Tibial artery (tissue), 4 donors: Measurements from ENCODE around the gene ZNF385B.

Experiments
- DNase-seq, 2 donors: peaks; one replicate each; pipeline ENCODE4 v3.0.0-alpha.2; 2019
- H3K27ac ChIP-seq, 2 donors: fragments of 200-600 bp; sonication (generic) in 1 of 2; 1 replicate in 1 of 2; 2 replicates in 1 of 2; pipeline ENCODE4 v1.5.1; 2018 to 2019; ENCODE audit warnings: mild to moderate bottlenecking in 1 of 2
- H3K27me3 ChIP-seq, 2 donors: fragments of 200-600 bp; sonication (generic) in 1 of 2; one replicate each; pipeline versions ENCODE4 v1.5.1 to v1.6.0; 2016 to 2019
- H3K36me3 ChIP-seq, 3 donors: fragments of 200-600 bp; sonication (generic) in 2 of 3; one replicate each; pipeline ENCODE4 v1.5.1; 2016 to 2019; ENCODE audit warnings: mild to moderate bottlenecking in 2 of 3
- H3K4me1 ChIP-seq, 4 donors: fragments of 200-600 bp; sonication (generic) in 2 of 4; 1 replicate in 3 of 4; 2 replicates in 1 of 4; pipeline ENCODE4 v1.5.1; 2016 to 2019
- H3K4me3 ChIP-seq, 2 donors: fragments of 200-600 bp; sonication (generic) in 1 of 2; 1 replicate in 1 of 2; 2 replicates in 1 of 2; pipeline ENCODE4 v1.5.1; 2018 to 2019; ENCODE audit warnings: mild to moderate bottlenecking in 2 of 2
- H3K9me3 ChIP-seq, 3 donors: fragments of 200-600 bp; sonication (generic) in 1 of 3; one replicate each; pipeline ENCODE4 v1.5.1; 2016 to 2019
- CTCF ChIP-seq, 2 experiments: fragments of 200-600 bp in 1 of 2; fragments of 450-650 bp in 1 of 2; IDR thresholded peaks; one replicate each; pipeline ENCODE4 v1.5.1; 2017 to 2019; ENCODE audit warnings: antibody characterized with exemption in 2 of 2, mild to moderate bottlenecking in 1 of 2, moderate library complexity in 1 of 2
- intact Hi-C: fragments of 100-400 bp; cut with DNase I; formaldehyde crosslinking; loops from one replicate; pipeline ENCODE4 v1.15.0; 2023; ENCODE audit warnings: low total_unique reads

ZNF385B gene

DNA sequence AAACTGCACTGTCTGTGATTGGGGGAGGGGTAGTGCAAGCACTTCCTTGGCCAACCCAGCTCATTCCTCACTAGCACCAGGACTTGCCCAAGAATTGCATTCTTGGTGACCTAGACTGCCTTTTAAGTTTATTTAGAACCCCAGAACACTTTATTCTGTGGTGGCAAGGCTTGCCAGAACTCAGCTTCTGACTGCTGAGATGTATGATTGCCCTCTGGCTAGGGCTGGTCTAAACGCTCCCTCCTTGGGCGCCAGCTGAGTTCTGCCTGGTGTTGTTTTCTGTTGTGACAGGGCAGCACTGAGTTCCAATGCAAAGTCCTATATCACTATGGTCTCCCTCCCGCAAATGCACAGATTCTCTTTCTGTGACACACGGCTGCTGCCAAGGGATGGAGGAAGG lies 247.7 kb downstream of the ZNF385B start:
- intact Hi-C loops = no loop called here
- Histone ChIP-seq H3K36me3 (no peaks in the 10 kb centered on the region), H3K27ac (peak overlapping the region in 1 of 2 donors; percentile 46), H3K9me3 (no peaks in the 10 kb centered on the region), H3K4me1 (peaks cover 0 to 36% (median 10%) of the 10 kb centered on the region in 4 donors), H3K4me3 (no peak overlapping the region), H3K27me3 (no peaks in the 10 kb centered on the region)
- TF ChIP-seq CTCF (IDR thresholded peaks at IDR 0.05) = no peak
- DNase-seq = no peak

DNA sequence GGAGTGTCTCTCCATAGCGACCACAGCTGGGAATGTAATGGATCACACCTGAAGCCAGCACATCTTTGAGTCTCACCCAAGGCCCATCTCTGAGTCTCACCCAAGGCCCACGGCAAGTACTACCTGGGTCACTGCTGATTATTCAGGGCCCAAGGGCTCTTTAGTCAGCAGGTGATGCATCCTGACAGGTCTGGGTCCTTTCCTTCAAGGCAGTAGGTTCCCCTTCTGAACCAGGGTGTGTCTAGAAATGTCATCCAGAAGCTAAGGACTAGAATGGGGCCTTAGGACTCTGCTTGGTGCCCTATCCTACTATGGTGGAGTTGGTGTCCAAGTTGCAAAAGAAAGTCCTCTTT lies 248.1 kb downstream of the ZNF385B start:
- intact Hi-C loops = no loop called here
- Histone ChIP-seq H3K4me3 (no peak overlapping the region), H3K27ac (peak overlapping the region in 1 of 2 donors; percentile 24), H3K36me3 (no peaks in the 10 kb centered on the region), H3K4me1 (peaks cover 0 to 36% (median 10%) of the 10 kb centered on the region in 4 donors), H3K9me3 (no peaks in the 10 kb centered on the region), H3K27me3 (no peaks in the 10 kb centered on the region)
- no peak for TF ChIP-seq CTCF (IDR thresholded peaks at IDR 0.05)
- no peak for DNase-seq

DNA sequence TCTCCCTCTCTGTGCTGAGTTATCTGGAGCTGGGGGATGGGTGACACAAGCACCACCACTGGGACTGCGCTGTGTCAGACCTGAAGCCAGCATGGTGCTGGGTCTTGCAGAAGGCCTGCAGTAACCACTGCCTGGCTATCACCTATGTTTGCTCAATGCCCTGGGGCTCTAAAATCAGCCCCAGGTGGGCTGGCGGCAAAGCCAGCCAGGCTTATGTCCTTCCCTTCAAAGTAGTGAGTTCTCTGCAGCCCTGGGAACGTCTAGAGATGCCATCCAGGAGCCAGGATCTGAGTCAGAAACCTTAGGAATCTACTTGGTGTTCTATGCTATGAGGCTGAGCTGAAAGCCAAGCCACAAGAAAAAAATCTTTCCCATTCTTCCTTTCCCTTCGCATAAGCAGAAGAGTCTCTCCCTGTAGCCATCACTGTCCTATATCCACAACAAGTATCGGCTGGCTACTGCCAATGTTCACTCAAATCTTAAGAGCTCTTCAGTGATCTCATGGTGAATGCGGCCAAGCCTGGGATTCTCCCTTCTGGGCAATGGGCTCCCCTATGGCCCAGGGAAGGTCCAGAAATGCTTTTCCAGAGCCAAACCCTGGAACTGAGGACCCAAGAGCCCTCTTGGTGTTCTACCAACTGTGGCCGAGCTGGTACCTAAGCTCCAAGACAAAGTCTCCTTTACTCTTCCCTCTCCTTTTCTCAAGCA lies 248.7 kb downstream of the ZNF385B start:
- H3K4me3 ChIP-seq = no peak overlapping the region
- H3K27ac ChIP-seq = peak overlapping the region in 1 of 2 donors; percentile 24
- no peaks in the 10 kb centered on the region for H3K36me3 ChIP-seq
- TF ChIP-seq CTCF (IDR thresholded peaks at IDR 0.05) = no peak
- no peaks in the 10 kb centered on the region for H3K27me3 ChIP-seq
- DNase-seq = no peak
- intact Hi-C loops = no loop called here
- H3K4me1 ChIP-seq = peaks cover 0 to 36% (median 10%) of the 10 kb centered on the region in 4 donors
- no peaks in the 10 kb centered on the region for H3K9me3 ChIP-seq

DNA sequence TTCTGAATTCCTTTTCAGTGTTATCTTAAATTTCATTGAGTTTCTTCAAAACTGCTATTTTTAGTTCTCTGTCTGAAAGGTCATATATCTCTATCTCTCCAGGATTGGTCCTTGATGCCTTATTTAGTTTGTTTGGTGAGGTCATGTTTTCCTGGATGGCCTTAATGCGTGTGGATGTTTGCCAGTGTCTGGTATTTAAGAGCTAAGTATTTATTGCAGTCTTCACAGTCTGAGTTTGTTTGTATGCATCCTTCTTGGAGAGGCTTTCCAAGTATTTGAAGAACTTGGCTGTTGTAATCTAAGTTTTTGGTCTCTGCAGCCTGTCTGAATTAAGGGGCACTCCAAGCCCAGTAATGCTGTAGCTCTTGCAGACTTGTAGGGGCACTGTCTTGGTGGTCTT lies 249.3 kb downstream of the ZNF385B start:
- Histone ChIP-seq H3K9me3 (no peaks in the 10 kb centered on the region), H3K4me3 (no peak overlapping the region), H3K27ac (no peak overlapping the region), H3K36me3 (no peaks in the 10 kb centered on the region), H3K4me1 (peaks cover 0 to 36% (median 10%) of the 10 kb centered on the region in 4 donors), H3K27me3 (no peaks in the 10 kb centered on the region)
- intact Hi-C loops = no loop called here
- no peak for TF ChIP-seq CTCF (IDR thresholded peaks at IDR 0.05)
- DNase-seq = no peak

DNA sequence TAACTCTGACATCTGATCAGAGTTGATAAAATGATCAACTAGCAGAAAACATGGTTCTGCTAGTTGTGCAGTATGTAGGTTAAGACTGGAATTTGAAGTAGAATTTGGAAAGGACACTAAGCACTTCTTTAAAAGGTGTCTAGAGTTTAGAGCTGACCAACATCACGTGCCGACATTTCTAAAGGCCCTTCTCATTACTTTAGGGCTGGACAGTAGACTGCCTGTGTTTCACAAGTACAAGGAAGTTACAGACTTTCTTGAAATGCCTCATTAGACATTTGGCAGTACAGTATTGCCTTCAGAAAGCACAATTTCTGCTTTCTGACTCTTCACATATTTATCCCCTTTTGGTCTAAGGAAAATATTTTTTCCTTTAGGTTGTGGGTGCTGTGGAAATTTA lies 255.3 kb downstream of the ZNF385B start:
- Histone ChIP-seq H3K27me3 (no peaks in the 10 kb centered on the region), H3K27ac (no peak overlapping the region), H3K36me3 (no peaks in the 10 kb centered on the region), H3K4me1 (peaks cover 0 to 14% (median 0%) of the 10 kb centered on the region in 4 donors), H3K9me3 (no peaks in the 10 kb centered on the region), H3K4me3 (no peak overlapping the region)
- intact Hi-C loops = no loop called here
- no peak for DNase-seq
- TF ChIP-seq CTCF (IDR thresholded peaks at IDR 0.05) = no peak
